HEK293 (cell line): ENCODE results near the gene UFSP1.

Source experiments
- BCL11A ChIP-seq: fragments of 450-650 bp; formaldehyde crosslinking; IDR thresholded peaks from 2 replicates; pipeline ENCODE4 v1.5.1; 2016; ENCODE audit warnings: low read depth, missing biosample characterization, missing genetic modification characterization
- BCL11B ChIP-seq: fragments of 450-650 bp; formaldehyde crosslinking; IDR thresholded peaks from 2 replicates; pipeline ENCODE4 v1.5.1; 2016; ENCODE audit warnings: low read depth, missing biosample characterization, missing genetic modification characterization
- EGR2 ChIP-seq: fragments of 450-650 bp; formaldehyde crosslinking; IDR thresholded peaks from 2 replicates; pipeline ENCODE4 v1.5.1; 2016; ENCODE audit warnings: low read depth, missing biosample characterization, missing genetic modification characterization
- GFI1B ChIP-seq: fragments of 450-650 bp; formaldehyde crosslinking; IDR thresholded peaks from 2 replicates; pipeline ENCODE4 v1.5.1; 2016; ENCODE audit warnings: missing biosample characterization, missing genetic modification characterization
- HOXD13 ChIP-seq: sonication (generic); formaldehyde crosslinking; IDR thresholded peaks from 2 replicates; pipeline ENCODE4 v1.8.0; 2022; ENCODE audit warnings: missing genetic modification reagents, borderline replicate concordance
- KLF1 ChIP-seq: fragments of 450-650 bp; formaldehyde crosslinking; IDR thresholded peaks from 2 replicates; pipeline ENCODE4 v1.5.1; 2016; ENCODE audit warnings: missing biosample characterization, missing genetic modification characterization
- KLF16 ChIP-seq: fragments of 450-650 bp; formaldehyde crosslinking; IDR thresholded peaks from 2 replicates; pipeline ENCODE4 v1.5.1; 2017; ENCODE audit warnings: missing biosample characterization, missing genetic modification characterization
- MZF1 ChIP-seq: fragments of 450-650 bp; formaldehyde crosslinking; IDR thresholded peaks from 2 replicates; pipeline ENCODE4 v1.5.1; 2017; ENCODE audit warnings: missing biosample characterization, missing genetic modification characterization, borderline replicate concordance
- PRDM4 ChIP-seq: fragments of 450-650 bp; formaldehyde crosslinking; IDR thresholded peaks from 2 replicates; pipeline ENCODE4 v1.5.1; 2017; ENCODE audit warnings: missing biosample characterization, missing genetic modification characterization
- SETDB1 ChIP-seq: IDR thresholded peaks from one replicate; pipeline ENCODE4 v1.6.1; 2017; ENCODE audit warnings: mild to moderate bottlenecking, low read length, moderate library complexity, mixed read lengths; ENCODE audit not compliant: insufficient read length
- SP7 ChIP-seq: fragments of 450-650 bp; formaldehyde crosslinking; IDR thresholded peaks from 2 replicates; pipeline ENCODE4 v1.5.1; 2016; ENCODE audit warnings: missing biosample characterization, missing genetic modification characterization
- ZEB2 ChIP-seq: fragments of 450-650 bp; formaldehyde crosslinking; IDR thresholded peaks from 2 replicates; pipeline ENCODE4 v1.5.1; 2016; ENCODE audit warnings: missing biosample characterization, missing genetic modification characterization
- ZFP3 ChIP-seq: fragments of 450-650 bp; formaldehyde crosslinking; IDR thresholded peaks from 2 replicates; pipeline ENCODE4 v1.5.1; 2016; ENCODE audit warnings: low read depth, missing biosample characterization, missing genetic modification characterization
- ZNF114 ChIP-seq: fragments of 450-650 bp; formaldehyde crosslinking; IDR thresholded peaks from 2 replicates; pipeline ENCODE4 v1.5.0; 2017; ENCODE audit warnings: missing biosample characterization, missing genetic modification characterization
- ZNF132 ChIP-seq: fragments of 450-650 bp; formaldehyde crosslinking; IDR thresholded peaks from 2 replicates; pipeline ENCODE4 v1.5.1; 2017; ENCODE audit warnings: missing biosample characterization, missing genetic modification characterization, borderline replicate concordance
- ZNF138 ChIP-seq: fragments of 450-650 bp; formaldehyde crosslinking; IDR thresholded peaks from 2 replicates; pipeline ENCODE4 v1.5.1; 2016; ENCODE audit warnings: missing biosample characterization, missing genetic modification characterization, borderline replicate concordance
- ZNF157 ChIP-seq: fragments of 450-650 bp; formaldehyde crosslinking; IDR thresholded peaks from 2 replicates; pipeline ENCODE4 v1.5.1; 2016; ENCODE audit warnings: missing biosample characterization, missing genetic modification characterization
- ZNF274 ChIP-seq, 2 experiments: fragments of 200-500 bp in 1 of 2; fragments of 450-650 bp in 1 of 2; sonication (Bioruptor generic) in 1 of 2; formaldehyde crosslinking in 1 of 2; IDR thresholded peaks; 2 replicates each; pipeline versions ENCODE4 v1.5.1 to v1.6.1; 2014 to 2016; ENCODE audit warnings: borderline replicate concordance in 1 of 2, inconsistent platforms in 1 of 2, low read length in 1 of 2, missing biosample characterization in 1 of 2, missing genetic modification characterization in 1 of 2
- ZNF324 ChIP-seq: fragments of 450-650 bp; formaldehyde crosslinking; IDR thresholded peaks from 2 replicates; pipeline ENCODE4 v1.5.1; 2016; ENCODE audit warnings: missing biosample characterization, missing genetic modification characterization
- ZNF423 ChIP-seq: fragments of 450-650 bp; formaldehyde crosslinking; IDR thresholded peaks from 2 replicates; pipeline ENCODE4 v1.5.1; 2016; ENCODE audit warnings: missing biosample characterization, missing genetic modification characterization
- ZNF513 ChIP-seq: fragments of 450-650 bp; IDR thresholded peaks from 2 replicates; pipeline ENCODE4 v1.5.1; 2018; ENCODE audit warnings: missing biosample characterization, missing genetic modification characterization
- ZNF626 ChIP-seq: fragments of 450-650 bp; sonication (Bioruptor Pico); formaldehyde crosslinking; IDR thresholded peaks from 2 replicates; pipeline ENCODE4 v1.5.1; 2018; ENCODE audit warnings: missing biosample characterization, missing genetic modification characterization, inconsistent platforms
- ZNF664 ChIP-seq: fragments of 450-650 bp; formaldehyde crosslinking; IDR thresholded peaks from 2 replicates; pipeline ENCODE4 v1.5.1; 2016; ENCODE audit warnings: missing biosample characterization, missing genetic modification characterization
- ZNF670 ChIP-seq: fragments of 450-650 bp; formaldehyde crosslinking; IDR thresholded peaks from 2 replicates; pipeline ENCODE4 v1.5.1; 2016; ENCODE audit warnings: missing biosample characterization, missing genetic modification characterization, low read depth
- ZNF76 ChIP-seq: fragments of 450-650 bp; formaldehyde crosslinking; IDR thresholded peaks from 2 replicates; pipeline ENCODE4; 2016; ENCODE audit warnings: low read depth, missing biosample characterization, missing genetic modification characterization, borderline replicate concordance
- ZNF791 ChIP-seq: fragments of 450-650 bp; formaldehyde crosslinking; IDR thresholded peaks from 2 replicates; pipeline ENCODE4 v1.5.1; 2016; ENCODE audit warnings: missing biosample characterization, missing genetic modification characterization
- TF ChIP-seq, protein P1 (sequence below): fragments of 450-650 bp; formaldehyde crosslinking; IDR thresholded peaks from 2 replicates; pipeline ENCODE4 v1.5.1; 2016; ENCODE audit warnings: missing biosample characterization, missing genetic modification characterization
- TF ChIP-seq, protein P2 (sequence below): fragments of 450-650 bp; formaldehyde crosslinking; optimal IDR thresholded peaks from 2 replicates; pipeline ENCODE3; 2016; ENCODE audit warnings: missing biosample characterization, mild to moderate bottlenecking, missing genetic modification characterization
- TF ChIP-seq, protein P3 (sequence below): fragments of 450-650 bp; formaldehyde crosslinking; IDR thresholded peaks from 2 replicates; pipeline ENCODE4 v1.5.1; 2016; ENCODE audit warnings: missing biosample characterization, missing genetic modification characterization, borderline replicate concordance
- TF ChIP-seq, protein P4 (sequence below): fragments of 450-650 bp; formaldehyde crosslinking; IDR thresholded peaks from 2 replicates; pipeline ENCODE4 v1.5.1; 2017; ENCODE audit warnings: missing biosample characterization, missing genetic modification characterization

Gene UFSP1

GRCh38 chr7:100867040-100867775, 22.3 kb downstream of the UFSP1 start, which contains the start of gene TRIP6 (continued):
- TF ChIP-seq ZNF114: no peak
- 0 out of 2 replicates have a peak, but pooled peaks have one; percentile 7 for TF ChIP-seq ZNF664 (tag by site-specific recombination)
- TF ChIP-seq HOXD13 (CRISPR knock-in tag): no peak
- TF ChIP-seq ZNF670 (tag by site-specific recombination): no peak
- peak; percentile 97 for TF ChIP-seq SP7
- TF ChIP-seq ZNF626 (tag by site-specific recombination): no peak
- TF ChIP-seq SETDB1: no peak
- 0 out of 2 replicates have a peak, but pooled peaks have one; percentile 8 for TF ChIP-seq GFI1B
- TF ChIP-seq, protein P1, sequence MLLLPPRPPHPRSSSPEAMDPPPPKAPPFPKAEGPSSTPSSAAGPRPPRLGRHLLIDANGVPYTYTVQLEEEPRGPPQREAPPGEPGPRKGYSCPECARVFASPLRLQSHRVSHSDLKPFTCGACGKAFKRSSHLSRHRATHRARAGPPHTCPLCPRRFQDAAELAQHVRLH: 0 out of 2 replicates have a peak, but pooled peaks have one; percentile 11
- peak; percentile 58 for TF ChIP-seq BCL11B
- TF ChIP-seq ZEB2 (tag by site-specific recombination): peak; percentile 89
- TF ChIP-seq, protein P2, sequence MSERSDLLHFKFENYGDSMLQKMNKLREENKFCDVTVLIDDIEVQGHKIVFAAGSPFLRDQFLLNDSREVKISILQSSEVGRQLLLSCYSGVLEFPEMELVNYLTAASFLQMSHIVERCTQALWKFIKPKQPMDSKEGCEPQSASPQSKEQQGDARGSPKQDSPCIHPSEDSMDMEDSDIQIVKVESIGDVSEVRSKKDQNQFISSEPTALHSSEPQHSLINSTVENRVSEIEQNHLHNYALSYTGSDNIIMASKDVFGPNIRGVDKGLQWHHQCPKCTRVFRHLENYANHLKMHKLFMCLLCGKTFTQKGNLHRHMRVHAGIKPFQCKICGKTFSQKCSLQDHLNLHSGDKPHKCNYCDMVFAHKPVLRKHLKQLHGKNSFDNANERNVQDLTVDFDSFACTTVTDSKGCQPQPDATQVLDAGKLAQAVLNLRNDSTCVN (tag by site-specific recombination): peak; percentile 43
- TF ChIP-seq ZNF157 (tag by site-specific recombination): no peak
- TF ChIP-seq EGR2 (tag by site-specific recombination): peak; percentile 70
- TF ChIP-seq PRDM4 (tag by site-specific recombination): peak; percentile 73; the same call in 1 of the 2 replicates
- TF ChIP-seq, protein P3, sequence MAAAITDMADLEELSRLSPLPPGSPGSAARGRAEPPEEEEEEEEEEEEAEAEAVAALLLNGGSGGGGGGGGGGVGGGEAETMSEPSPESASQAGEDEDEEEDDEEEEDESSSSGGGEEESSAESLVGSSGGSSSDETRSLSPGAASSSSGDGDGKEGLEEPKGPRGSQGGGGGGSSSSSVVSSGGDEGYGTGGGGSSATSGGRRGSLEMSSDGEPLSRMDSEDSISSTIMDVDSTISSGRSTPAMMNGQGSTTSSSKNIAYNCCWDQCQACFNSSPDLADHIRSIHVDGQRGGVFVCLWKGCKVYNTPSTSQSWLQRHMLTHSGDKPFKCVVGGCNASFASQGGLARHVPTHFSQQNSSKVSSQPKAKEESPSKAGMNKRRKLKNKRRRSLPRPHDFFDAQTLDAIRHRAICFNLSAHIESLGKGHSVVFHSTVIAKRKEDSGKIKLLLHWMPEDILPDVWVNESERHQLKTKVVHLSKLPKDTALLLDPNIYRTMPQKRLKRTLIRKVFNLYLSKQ (tag by site-specific recombination): no peak; the same call in 1 of the 2 replicates
- TF ChIP-seq ZNF791 (tag by site-specific recombination): no peak
- TF ChIP-seq, protein P4, sequence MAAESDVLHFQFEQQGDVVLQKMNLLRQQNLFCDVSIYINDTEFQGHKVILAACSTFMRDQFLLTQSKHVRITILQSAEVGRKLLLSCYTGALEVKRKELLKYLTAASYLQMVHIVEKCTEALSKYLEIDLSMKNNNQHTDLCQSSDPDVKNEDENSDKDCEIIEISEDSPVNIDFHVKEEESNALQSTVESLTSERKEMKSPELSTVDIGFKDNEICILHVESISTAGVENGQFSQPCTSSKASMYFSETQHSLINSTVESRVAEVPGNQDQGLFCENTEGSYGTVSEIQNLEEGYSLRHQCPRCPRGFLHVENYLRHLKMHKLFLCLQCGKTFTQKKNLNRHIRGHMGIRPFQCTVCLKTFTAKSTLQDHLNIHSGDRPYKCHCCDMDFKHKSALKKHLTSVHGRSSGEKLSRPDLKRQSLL (tag by site-specific recombination): no peak
- TF ChIP-seq ZNF513: peak; percentile 74
- no peak for TF ChIP-seq ZNF138 (tag by site-specific recombination)
- TF ChIP-seq ZNF324 (tag by site-specific recombination): peak; percentile 94
- TF ChIP-seq MZF1 (tag by site-specific recombination): peak; percentile 49
- no peak for TF ChIP-seq ZNF274 (IDR thresholded peaks at IDR 0.05; ENCODE audit: low read length)
- no peak for TF ChIP-seq ZNF274 (tag by site-specific recombination; IDR thresholded peaks at IDR 0.05; ENCODE audit: borderline replicate concordance)
- peak; percentile 61; the same call in 1 of the 2 replicates for TF ChIP-seq BCL11A (tag by site-specific recombination)
- peak; percentile 93; the same call in 1 of the 2 replicates for TF ChIP-seq KLF16
- peak; percentile 98 for TF ChIP-seq ZNF423 (tag by site-specific recombination)
- TF ChIP-seq KLF1 (tag by site-specific recombination): peak; percentile 75
- TF ChIP-seq ZFP3: no peak
- peak; percentile 65; the same call in 1 of the 2 replicates for TF ChIP-seq ZNF76 (tag by site-specific recombination)
- no peak for TF ChIP-seq ZNF132 (tag by site-specific recombination)
